Activated naive CD4-positive, alpha-beta T cell (primary cell): ENCODE measurements around the gene PSMA6.
"Not testable (repeated sequence)": the region's sequence is repeated elsewhere in the genome, so short reads cannot be mapped to it uniquely, and the experiment has no call there.

Experiments
- DNase-seq, 4 experiments: peaks; one replicate each; lab custom pipeline; 2025; lab: John Stamatoyannopoulos, UW

Gene PSMA6

GRCh38 chr14:35292051-35292769 is at the start of gene PSMA6:
Gene PSMA6, plus strand, starts transcription at chr14:35292382. Its CDS starts 95 bp downstream, at chr14:35292477.
- DNase-seq: peak; percentile 89 to 98 (median 95)

DNA sequence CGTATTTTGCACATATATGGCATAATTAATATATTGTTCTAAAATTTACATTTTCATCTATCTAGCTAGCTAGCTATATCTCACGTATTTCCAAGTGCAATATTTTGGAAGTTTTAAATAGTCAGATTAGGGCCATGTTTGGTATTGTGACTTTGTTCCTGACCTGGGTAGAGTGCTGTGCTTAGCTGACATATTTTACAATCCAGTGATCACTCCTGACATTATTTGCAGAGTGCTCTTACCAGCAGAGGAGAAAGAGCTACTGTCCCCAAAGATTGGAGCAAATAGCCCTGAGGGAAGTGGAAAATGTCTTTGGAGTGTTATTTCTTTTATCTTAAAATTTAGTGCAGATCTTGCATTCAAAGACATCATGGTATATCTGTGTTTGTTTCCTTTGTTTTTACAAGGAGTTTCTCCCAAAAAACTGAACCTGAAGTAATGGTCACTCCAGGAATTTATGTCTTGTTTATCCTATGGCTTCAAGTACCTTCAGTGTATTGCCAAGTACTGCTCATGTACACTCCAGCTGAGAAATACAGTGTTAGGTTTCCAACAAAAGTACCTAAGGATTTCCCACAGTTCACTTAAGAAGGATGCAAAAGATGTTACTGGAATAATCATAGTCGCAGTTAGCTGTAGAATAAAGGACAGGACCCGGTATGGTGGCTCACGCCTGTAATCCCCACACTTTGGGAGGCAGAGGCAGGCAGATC is 49.4 kb upstream of the PSMA6 start:
- no peak for DNase-seq

- no peak for DNase-seq
Measured at GRCh38 chr14:35243956-35244355, 48.2 kb upstream of the PSMA6 start.

DNA sequence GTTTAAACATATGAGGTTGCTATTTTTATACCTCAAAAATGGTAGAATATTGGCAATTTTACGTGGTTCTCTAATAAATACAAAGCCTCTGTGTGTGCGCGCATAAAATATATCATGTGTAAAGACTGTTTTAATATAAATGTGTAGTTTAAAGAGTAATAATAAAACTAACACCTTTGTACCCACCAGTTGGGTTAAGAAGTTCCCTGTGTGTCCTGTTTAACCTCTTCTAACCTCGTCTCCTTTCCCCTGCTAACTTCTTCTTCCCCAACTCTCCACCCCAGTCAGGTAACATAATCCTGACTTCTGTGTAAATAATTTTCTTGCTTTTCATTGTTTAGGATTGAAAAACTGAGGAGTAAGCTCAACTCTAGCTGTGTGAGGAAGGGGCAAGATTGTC is 47.6 kb upstream of the PSMA6 start:
- no peak for DNase-seq

DNA sequence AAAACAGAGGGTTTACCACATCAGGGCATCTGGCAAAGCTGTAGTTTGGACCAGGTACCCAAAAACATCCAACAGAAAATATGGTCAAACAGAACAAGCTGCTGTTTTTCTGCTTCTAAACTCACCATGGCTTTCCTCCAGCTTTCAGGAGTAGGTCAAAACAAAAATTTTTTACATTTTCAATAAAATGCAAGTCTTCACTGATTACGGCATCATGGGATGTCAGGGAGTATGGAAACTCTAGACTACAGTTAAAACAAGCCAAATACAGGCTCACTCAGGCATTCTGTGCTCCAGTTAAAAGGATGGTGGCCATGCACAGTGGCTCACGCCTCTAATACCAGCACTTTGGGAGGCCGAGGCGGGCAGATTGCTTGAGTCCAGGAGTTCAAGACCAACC is 47.1 kb upstream of the PSMA6 start:
- DNase-seq: no peak

GRCh38 chr14:35247777-35248475 is 44.3 kb upstream of the PSMA6 start:
- no peak for DNase-seq

DNA sequence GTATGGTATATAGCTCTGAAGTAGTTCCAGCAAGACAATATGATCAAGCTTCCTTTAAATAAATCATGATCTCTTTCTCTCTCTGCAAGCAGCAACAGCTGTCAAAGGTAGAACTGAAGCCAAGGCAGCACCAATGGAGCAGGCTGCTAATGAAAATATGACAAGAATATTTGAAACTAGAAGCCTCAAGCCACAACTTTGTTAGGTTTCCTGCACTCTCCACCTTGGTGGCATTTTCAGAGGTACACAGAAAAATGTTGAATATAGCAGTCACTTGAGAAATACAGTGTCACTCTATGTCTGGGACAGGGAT is 43.8 kb upstream of the PSMA6 start:
- DNase-seq: no peak

DNA sequence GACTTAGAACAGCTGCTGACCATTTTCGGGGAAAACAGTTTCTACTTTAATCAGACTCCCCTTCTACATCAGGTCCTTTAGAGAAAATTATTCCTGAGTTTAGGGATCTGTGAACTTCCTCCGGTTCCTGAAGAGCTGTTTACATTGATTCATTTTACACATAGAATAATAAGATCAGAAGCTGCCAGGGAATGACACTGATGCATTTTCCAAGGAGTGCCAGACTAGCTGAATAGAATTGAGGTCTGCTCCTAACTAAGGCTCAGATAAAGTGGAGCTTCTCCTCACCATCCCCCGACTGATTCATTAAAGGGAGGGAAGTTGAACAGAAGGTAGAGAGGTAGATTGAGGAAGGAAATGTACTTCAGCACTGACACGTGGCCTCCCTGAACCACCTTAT is 41.9 kb upstream of the PSMA6 start:
- DNase-seq: no peak

DNA sequence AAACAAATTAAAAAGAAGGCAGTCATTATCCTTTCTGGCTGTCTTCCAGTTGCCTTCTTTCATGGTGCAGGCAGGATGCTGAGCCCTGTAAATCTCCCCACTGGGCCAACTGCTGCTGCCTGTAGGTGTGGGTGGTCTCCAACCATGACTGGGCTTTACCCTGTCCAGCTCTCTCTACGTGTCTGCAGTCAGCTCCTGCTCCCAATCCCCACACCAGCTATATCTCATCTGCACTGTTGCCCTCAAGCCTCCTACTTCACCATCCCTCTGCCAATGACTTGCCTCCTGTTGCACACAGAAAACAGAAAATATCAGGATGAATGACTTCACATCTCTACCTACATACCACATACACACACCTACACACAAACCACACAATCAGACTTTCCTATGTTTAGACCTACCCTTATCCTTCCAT is 39.7 kb upstream of the PSMA6 start:
- DNase-seq: no peak

DNA sequence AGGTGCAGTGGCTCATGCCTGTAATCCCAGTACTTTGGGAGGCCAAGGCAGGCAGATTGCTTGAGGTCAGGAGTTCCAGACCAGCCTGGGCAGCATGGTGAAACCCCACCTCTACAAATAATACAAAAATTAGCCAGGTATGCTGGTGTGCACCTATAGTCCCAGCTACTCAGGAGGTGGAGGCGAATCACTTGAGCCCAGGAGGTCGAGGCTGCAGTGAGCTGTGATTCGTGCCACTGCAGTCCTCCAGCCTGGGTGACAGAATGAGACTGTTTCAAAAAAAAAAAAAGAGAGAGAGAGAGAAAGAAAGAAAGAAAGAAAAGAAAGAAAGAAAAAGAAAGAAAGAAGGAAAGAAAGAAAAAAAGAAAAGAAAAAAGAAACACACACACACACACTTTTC is 39.1 kb upstream of the PSMA6 start:
- not testable (repeated sequence) for DNase-seq

DNA sequence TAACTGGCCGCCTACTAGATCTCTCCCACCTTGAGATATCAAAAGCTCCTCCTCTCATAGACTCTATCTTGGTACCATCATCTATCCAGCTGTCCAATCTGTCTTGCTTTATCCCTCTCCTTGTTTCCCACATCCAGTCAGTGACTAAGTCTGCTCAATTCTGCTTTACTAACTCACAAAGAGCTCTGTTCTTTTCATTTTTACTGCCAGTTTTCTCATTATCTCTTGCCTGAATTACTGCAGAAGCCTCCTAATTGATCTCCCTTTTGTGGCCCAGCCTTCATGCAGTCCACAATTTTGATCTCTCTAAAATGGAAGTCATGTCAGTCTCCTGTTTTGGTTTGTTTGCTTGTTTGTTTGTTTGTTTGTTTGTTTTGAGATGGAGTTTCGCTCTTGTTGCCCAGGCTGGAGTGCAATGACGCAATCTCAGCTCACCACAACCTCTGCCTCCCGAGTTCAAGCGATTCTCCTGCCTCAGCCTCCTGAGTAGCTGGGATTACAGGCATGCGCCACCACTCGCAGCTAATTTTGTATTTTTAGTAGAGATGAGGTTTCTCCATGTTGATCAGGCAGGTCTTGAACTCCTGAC is 38.1 kb upstream of the PSMA6 start:
- DNase-seq: not testable (repeated sequence)

DNA sequence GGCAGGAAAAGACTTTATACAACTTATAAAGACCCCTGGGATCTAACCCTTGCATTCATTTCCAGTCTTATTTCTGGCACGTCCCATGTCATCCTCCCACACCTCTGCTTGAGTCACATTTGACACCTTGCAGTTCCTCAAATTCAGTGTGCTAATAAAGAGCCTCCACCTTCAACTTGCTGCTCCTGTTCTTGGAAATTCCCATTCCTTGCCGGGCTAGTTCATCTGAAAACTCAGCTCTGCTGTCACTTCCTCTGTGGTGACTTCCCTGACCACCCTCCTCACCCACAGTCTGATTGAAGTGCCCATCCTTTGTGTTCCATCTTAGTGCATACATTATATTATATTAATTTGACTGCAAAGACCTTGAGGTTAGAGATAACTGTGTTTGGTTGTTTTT is 37.4 kb upstream of the PSMA6 start:
- no peak for DNase-seq

DNA sequence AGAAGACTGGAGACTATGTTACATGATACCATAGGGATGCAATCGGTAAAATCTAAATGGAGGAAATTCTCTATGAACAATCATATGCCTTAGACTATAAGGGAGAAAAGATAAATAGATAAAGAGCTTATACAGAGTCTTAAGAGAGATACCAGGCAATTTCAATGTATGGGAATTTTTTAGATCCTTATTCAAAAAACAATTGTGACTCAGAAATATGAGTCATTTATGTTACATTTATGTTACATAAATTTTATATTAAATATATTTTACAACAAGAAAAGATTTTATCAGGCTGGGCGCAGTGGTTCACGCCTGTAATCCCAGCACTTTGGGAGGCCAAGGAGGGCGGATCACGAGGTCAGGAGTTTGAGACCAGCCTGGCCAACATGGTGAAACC is 36.5 kb upstream of the PSMA6 start:
- DNase-seq: no peak

GRCh38 chr14:35257809-35258208 is 34.4 kb upstream of the PSMA6 start:
- DNase-seq: no peak

DNA sequence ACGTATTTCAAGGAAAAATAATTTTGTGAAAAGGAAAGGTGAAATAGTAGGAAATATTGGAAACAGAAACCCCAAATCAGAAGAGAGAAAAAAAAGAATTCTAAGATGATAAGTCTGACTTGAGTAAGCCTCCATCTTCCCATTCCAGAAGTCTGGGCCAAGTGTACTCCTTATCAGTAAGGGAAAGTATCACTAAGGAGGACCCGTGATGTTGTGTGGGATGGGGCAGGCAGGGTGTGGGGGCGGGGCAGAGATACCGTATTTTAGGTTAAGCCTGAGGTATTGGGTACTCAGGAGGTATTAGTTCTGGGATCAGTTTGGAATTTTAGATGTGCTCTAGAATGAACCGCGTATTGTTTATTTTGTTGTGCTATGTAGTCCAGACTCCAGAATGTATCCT is 33.8 kb upstream of the PSMA6 start:
- no peak for DNase-seq

DNA sequence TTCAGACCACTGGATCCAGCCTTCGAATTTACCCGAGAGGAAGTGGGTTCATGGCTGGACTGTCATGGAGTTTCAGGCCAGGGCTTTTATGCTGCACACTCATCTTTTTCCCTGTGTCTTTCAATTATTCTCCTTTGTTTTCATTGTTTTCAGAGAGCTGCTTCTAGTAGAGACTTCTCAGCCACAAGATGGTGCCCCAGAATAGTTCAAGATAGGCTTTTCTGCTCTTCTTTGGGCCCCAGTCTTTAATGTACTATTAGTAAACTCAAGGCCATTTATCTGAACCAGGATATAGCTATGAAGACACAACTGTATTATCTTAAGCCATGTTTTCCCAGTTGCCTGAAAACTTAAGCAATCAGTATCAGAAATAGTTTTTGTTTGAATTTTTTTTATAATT is 30.4 kb upstream of the PSMA6 start:
- DNase-seq: no peak

GRCh38 chr14:35262436-35262835 is 29.7 kb upstream of the PSMA6 start:
- DNase-seq: no peak

GRCh38 chr14:35268946-35269345 is 23.2 kb upstream of the PSMA6 start:
- DNase-seq: no peak

GRCh38 chr14:35274805-35275204 is 17.4 kb upstream of the PSMA6 start:
- no peak for DNase-seq

DNA sequence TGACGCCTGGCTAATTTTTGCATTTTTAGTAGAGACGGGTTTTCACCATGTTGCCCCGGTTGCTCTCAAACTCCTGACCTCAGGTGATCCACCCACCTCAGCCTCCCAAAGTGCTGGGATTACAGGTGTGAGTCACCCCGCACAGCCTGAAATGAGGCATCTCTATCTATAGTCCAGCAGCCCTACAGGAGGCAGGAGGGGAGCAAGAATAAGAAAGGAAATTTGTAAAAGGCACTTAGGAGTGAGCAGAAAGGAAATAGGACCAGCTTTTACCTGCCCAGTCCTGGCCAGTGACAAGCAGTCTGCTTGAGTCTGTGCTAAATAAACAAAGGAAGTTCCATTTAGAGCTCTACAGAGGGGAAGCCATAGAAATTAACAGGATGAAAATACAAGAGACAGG is 15.0 kb upstream of the PSMA6 start:
- DNase-seq: no peak

DNA sequence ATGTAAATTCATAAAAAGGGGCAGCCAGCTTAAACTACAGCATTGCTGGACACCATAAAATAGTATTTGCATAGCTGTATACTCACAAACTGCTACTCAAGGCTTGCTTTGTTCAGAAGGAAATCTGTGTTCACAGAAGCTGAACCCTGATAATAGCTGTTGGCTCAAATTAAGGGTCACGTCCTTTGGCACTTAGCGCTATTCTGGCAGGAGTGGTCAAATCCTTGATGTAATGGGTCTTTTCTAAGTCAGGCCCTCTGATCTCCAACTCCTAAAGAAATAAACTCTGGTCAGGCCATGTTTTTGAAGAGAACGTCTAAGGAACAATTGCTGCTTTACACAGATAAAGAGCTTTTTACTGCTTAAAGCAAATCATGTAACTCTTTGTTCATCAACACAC is 12.8 kb upstream of the PSMA6 start:
- no peak for DNase-seq

DNA sequence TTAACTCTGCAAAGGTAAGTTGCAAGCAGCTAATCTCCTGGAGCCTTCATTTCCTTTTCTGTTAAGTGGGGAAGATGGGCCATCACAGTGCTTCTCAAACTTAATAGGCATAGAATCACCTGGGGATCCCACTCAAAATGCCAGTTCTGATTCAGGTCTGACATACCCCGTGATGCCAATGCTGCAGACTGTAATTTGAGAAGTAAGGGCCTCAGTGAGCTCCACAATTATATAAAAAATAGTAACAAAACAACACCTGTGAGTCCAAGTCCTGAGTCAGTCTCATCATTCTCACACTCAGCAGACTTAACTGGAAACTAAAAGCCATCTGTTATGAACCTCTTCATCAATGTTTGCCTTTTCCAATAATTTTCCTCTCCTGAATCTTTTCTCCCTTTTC is 10.8 kb upstream of the PSMA6 start:
- DNase-seq: no peak

- DNase-seq: no peak
Measured at GRCh38 chr14:35284506-35284905, 7.7 kb upstream of the PSMA6 start.
